GM18907 (cell line): ENCODE data around the gene DIDO1.
A peak's percentile ranks its signal among the peaks of the same experiment; 100 is the strongest.

Experiments
- ATAC-seq: cut with Tn5 transposase; IDR thresholded peaks from one replicate; pipeline ENCODE4 v1.9.1; 2021; ENCODE audit warnings: mild to moderate bottlenecking, moderate library complexity; ENCODE audit not compliant: unreplicated experiment

Gene DIDO1

GRCh38 chr20:62951896-62952372 lies 25.6 kb upstream of the DIDO1 start:
- no peak for ATAC-seq

GRCh38 chr20:62951143-62951895 lies 25.0 kb upstream of the DIDO1 start:
- ATAC-seq, result no peak

GRCh38 chr20:62950741-62951140 lies 24.4 kb upstream of the DIDO1 start:
- no peak for ATAC-seq

GRCh38 chr20:62949962-62950361 lies 23.7 kb upstream of the DIDO1 start:
- ATAC-seq, result no peak

- no peak for ATAC-seq
Observed at GRCh38 chr20:62949153-62949821, 23.0 kb upstream of the DIDO1 start.

GRCh38 chr20:62947532-62948300 lies 21.4 kb upstream of the DIDO1 start:
- ATAC-seq, result no peak

- ATAC-seq, result no peak
Observed at GRCh38 chr20:62946918-62947317, 20.6 kb upstream of the DIDO1 start.

- no peak for ATAC-seq
Observed at GRCh38 chr20:62945771-62946339, 19.6 kb upstream of the DIDO1 start.

GRCh38 chr20:62944746-62945145 lies 18.4 kb upstream of the DIDO1 start:
- ATAC-seq, result no peak

- no peak for ATAC-seq
Observed at GRCh38 chr20:62944184-62944583, 17.9 kb upstream of the DIDO1 start.

- ATAC-seq, result no peak
Observed at GRCh38 chr20:62943396-62943795, 17.1 kb upstream of the DIDO1 start.

GRCh38 chr20:62942456-62942855 lies 16.2 kb upstream of the DIDO1 start:
- ATAC-seq, result no peak

- ATAC-seq, result no peak
Observed at GRCh38 chr20:62941792-62942191, 15.5 kb upstream of the DIDO1 start.

- ATAC-seq, result no peak
Observed at GRCh38 chr20:62940875-62941274, 14.6 kb upstream of the DIDO1 start.

GRCh38 chr20:62938105-62938888 lies 12.0 kb upstream of the DIDO1 start, which contains the start of gene GID8:
Gene GID8, plus strand, starts transcription at chr20:62938147. Its CDS starts 3,356 bp downstream, at chr20:62941503.
- ATAC-seq, result peak; percentile 45

GRCh38 chr20:62937268-62938104 lies 11.2 kb upstream of the DIDO1 start:
- ATAC-seq, result peak; percentile 72

- ATAC-seq, result no peak
Observed at GRCh38 chr20:62935968-62936585, 9.8 kb upstream of the DIDO1 start.

- no peak for ATAC-seq
Observed at GRCh38 chr20:62935204-62935967, 9.1 kb upstream of the DIDO1 start.
